ENCODE results near the gene ARHGEF10L. TPM values are rescaled to one million over a fixed set of nuclear protein-coding genes. Genes with fewer than 3 reads are reported as not detected.

ARHGEF10L gene
- total and polyA plus RNA-seq, 5 experiments from 2014 or later, result 0.27 to 0.34 TPM; not detected in 3

- Mint-ChIP-seq H3K27ac (no peak overlapping the region), H3K9me3 (no peaks in the 10 kb centered on the region), H3K27me3 (peaks cover 0 to 3% (median 0%) of the 10 kb centered on the region in 5 donors), H3K4me1 (no peaks in the 10 kb centered on the region), H3K4me3 (no peak overlapping the region), H3K36me3 (no peaks in the 10 kb centered on the region)
- DNase-seq, result no peak
- POLR2A ChIA-PET, result no interaction called here
- no peak for ATAC-seq
Measured at GRCh38 chr1:17649371-17650106, 110.0 kb downstream of the ARHGEF10L start.

DNA sequence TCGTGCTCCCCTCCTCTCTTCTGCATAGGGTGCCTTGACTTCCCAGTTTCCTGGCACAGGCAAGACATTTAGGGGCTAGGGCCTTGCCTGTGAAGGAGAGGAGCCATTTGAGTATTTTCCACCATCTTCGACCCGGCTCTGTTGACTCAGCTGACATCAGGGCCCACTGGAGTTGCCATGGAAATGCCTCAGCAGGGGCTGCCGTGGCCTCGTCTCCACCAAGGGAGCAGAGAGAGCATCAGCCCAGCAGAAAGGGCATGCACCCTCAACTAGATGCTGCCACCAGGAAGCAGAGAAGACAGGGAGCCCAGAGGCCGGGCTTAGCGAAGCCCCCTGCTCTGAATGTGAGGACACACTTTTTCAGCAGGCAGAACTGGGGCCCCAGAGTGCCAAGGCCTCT lies 113.8 kb downstream of the ARHGEF10L start:
- Mint-ChIP-seq H3K4me3 (no peak overlapping the region), H3K36me3 (no peaks in the 10 kb centered on the region), H3K9me3 (no peaks in the 10 kb centered on the region), H3K27ac (no peak overlapping the region), H3K27me3 (no peaks in the 10 kb centered on the region), H3K4me1 (no peaks in the 10 kb centered on the region)
- ATAC-seq, result no peak
- no peak for DNase-seq
- POLR2A ChIA-PET, result interaction anchor here (0.6 kb wide), 1 partner anchor 679 kb away, joined by 5 read pairs; no protein-coding TSS in a partner anchor

GRCh38 chr1:17653728-17654351 lies 114.3 kb downstream of the ARHGEF10L start:
- POLR2A ChIA-PET, result interaction anchor here (0.6 kb wide), 1 partner anchor 678 kb away, joined by 5 read pairs; no protein-coding TSS in a partner anchor
- H3K4me3 Mint-ChIP-seq, result no peak overlapping the region
- peaks cover 0 to 2% (median 0%) of the 10 kb centered on the region in 5 donors for H3K27me3 Mint-ChIP-seq
- peak in 5 of 10 donors; percentile 0 to 24 (median 23) for DNase-seq
- H3K36me3 Mint-ChIP-seq, result no peaks in the 10 kb centered on the region
- no peak overlapping the region for H3K27ac Mint-ChIP-seq
- H3K9me3 Mint-ChIP-seq, result no peaks in the 10 kb centered on the region
- peaks cover 0 to 2% (median 0%) of the 10 kb centered on the region in 4 donors for H3K4me1 Mint-ChIP-seq
- peak in 1 of 2 donors; percentile 39 for ATAC-seq

DNA sequence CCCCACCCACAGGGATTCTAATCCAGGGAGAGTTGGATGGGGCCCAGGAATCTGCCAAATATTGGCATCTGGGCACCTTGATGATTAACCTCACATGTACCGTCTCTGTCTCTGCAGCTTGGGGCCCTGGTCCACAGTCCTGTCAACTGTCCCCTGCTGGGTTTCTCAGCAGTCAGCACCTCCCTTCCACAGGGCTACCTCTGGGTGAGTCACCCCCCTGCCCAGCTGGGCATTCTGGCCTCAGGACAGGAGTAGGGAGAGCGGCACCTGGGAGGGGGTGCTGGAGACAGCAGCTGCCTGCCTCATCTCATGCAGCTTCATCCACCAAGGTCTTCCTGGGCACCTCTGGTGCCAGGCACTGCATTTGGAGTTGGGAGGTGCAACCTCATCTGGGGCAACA lies 115.0 kb downstream of the ARHGEF10L start:
- Mint-ChIP-seq H3K9me3 (no peaks in the 10 kb centered on the region), H3K4me3 (no peak overlapping the region), H3K36me3 (no peaks in the 10 kb centered on the region), H3K27me3 (peaks cover 0 to 2% (median 0%) of the 10 kb centered on the region in 5 donors), H3K4me1 (peaks cover 0 to 3% (median 0%) of the 10 kb centered on the region in 4 donors), H3K27ac (peak overlapping the region in 1 of 10 donors; percentile 32)
- POLR2A ChIA-PET, result no interaction called here
- ATAC-seq (no peak), DNase-seq (no peak)

DNA sequence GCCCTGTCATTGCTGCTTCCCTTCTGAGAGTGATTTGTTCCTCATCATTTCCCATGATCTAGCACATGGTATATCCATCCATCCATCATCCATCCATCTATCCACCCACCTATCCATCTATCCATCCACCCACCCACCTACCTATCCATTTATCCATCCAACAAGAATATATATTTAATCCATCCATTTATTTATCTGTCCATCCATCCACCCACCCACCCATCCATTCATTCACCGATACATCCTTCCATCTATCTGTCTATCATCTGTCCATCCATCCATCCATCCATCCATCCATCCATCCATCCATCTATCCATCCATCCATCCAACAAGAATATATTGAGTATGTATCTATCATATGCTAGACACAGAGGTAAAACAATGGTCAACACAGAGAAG lies 115.7 kb downstream of the ARHGEF10L start:
- peaks cover 0 to 2% (median 0%) of the 10 kb centered on the region in 5 donors for H3K27me3 Mint-ChIP-seq
- no peaks in the 10 kb centered on the region for H3K36me3 Mint-ChIP-seq
- H3K4me1 Mint-ChIP-seq, result peaks cover 0 to 3% (median 0%) of the 10 kb centered on the region in 4 donors
- H3K4me3 Mint-ChIP-seq, result no peak overlapping the region
- POLR2A ChIA-PET, result no interaction called here
- H3K27ac Mint-ChIP-seq, result no peak overlapping the region
- DNase-seq, result no peak
- H3K9me3 Mint-ChIP-seq, result no peaks in the 10 kb centered on the region
- no peak for ATAC-seq

DNA sequence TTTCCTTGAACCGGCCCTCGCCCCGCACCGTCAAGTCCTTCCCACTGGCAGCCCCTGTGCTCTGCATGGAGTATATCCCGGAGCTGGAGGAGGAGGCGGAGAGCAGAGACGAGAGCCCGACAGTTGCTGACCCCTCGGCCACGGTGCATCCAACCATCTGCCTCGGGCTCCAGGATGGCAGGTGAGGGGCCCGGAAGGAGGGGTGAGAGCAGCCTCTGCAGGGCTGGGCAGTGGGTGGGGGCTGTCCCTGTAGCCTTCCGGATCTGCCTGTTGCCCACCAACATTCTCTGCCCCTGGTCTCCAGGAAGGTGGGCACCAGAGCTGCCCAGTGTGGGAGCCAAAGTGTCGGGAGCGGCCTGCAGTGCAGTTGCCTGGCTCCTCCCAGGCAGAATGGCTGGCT lies 116.4 kb downstream of the ARHGEF10L start:
- no peak for ATAC-seq
- peaks cover 0 to 3% (median 0%) of the 10 kb centered on the region in 4 donors for H3K4me1 Mint-ChIP-seq
- H3K36me3 Mint-ChIP-seq, result no peaks in the 10 kb centered on the region
- H3K9me3 Mint-ChIP-seq, result no peaks in the 10 kb centered on the region
- POLR2A ChIA-PET, result no interaction called here
- H3K4me3 Mint-ChIP-seq, result no peak overlapping the region
- H3K27ac Mint-ChIP-seq, result no peak overlapping the region
- peaks cover 0 to 2% (median 0%) of the 10 kb centered on the region in 5 donors for H3K27me3 Mint-ChIP-seq
- DNase-seq, result no peak

DNA sequence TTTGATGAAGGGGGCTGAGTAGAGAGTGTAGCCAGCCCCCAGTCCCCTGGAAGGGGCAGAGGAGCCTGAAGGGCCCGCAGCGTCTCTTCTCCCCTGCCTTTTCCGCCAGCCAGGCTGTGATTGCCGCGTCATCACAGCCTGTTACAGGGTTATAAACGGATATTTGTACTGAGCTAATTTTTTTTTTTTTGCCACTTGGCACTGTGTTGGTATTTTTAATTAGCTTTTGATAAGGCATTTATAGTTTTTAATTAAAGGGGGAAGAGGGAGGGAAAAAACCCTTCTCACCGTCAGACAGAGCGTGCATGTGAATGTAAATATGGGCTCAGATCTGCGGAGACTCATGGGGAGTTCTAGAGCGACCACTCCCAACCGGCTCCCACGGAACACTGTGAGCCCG lies 117.9 kb downstream of the ARHGEF10L start:
- POLR2A ChIA-PET, result no interaction called here
- no peaks in the 10 kb centered on the region for H3K36me3 Mint-ChIP-seq

GRCh38 chr1:17658837-17659236 lies 119.3 kb downstream of the ARHGEF10L start:
- H3K36me3 Mint-ChIP-seq, result no peaks in the 10 kb centered on the region
- ATAC-seq, result no peak
- peaks cover 0 to 2% (median 0%) of the 10 kb centered on the region in 5 donors for H3K27me3 Mint-ChIP-seq
- H3K4me1 Mint-ChIP-seq, result peaks cover 0 to 3% (median 0%) of the 10 kb centered on the region in 4 donors
- no peaks in the 10 kb centered on the region for H3K9me3 Mint-ChIP-seq
- POLR2A ChIA-PET, result no interaction called here
- H3K27ac Mint-ChIP-seq, result no peak overlapping the region
- DNase-seq, result no peak
- no peak overlapping the region for H3K4me3 Mint-ChIP-seq

More for the DNA sequence above, 117.9 kb downstream of the ARHGEF10L start:
- Mint-ChIP-seq H3K4me1 (peaks cover 0 to 3% (median 0%) of the 10 kb centered on the region in 4 donors), H3K27me3 (peaks cover 0 to 2% (median 0%) of the 10 kb centered on the region in 5 donors), H3K27ac (no peak overlapping the region), H3K4me3 (no peak overlapping the region), H3K9me3 (no peaks in the 10 kb centered on the region)
- ATAC-seq (no peak), DNase-seq (no peak)

DNA sequence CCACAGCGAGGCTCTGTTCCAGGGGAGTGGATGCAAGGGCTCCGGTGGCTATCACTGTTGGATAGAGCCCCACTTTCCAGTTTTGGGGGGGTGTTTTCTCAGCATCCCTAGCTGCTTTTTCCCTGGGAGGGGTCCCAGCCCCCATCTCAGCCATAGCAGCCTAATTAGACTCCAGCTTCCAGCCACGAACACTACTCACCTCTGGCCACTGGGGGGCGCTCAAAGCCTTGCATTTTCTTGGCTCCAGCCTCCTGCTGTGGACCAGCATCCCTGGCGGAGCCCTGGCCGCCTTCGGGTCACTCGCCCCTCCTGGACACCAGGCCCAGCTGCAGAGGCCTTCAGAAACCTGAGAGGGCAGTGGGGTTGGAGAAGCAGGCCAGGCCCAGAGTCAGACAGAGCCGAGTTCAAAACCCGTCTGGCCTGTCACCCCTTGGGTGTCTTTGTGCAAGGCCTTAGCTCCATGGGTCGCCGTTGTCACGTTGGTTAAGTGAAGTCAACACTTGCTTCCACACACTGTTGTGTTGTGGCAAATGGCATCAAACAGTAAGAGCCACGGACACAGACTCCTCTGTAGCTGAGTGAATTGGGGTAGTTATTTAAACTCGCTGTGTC lies 122.2 kb downstream of the ARHGEF10L start:
- Mint-ChIP-seq H3K4me3 (no peak overlapping the region), H3K36me3 (no peaks in the 10 kb centered on the region), H3K27me3 (peaks cover 0 to 2% (median 0%) of the 10 kb centered on the region in 5 donors), H3K4me1 (peaks cover 0 to 3% (median 0%) of the 10 kb centered on the region in 4 donors), H3K9me3 (no peaks in the 10 kb centered on the region), H3K27ac (peak overlapping the region in 1 of 10 donors; percentile 24)
- POLR2A ChIA-PET, result no interaction called here
- ATAC-seq (no peak), DNase-seq (peak in 8 of 10 donors; percentile 7 to 44 (median 36))

GRCh38 chr1:17662296-17662695 lies 122.8 kb downstream of the ARHGEF10L start:
- no peak for DNase-seq
- ATAC-seq, result no peak
- Mint-ChIP-seq H3K4me3 (no peak overlapping the region), H3K9me3 (no peaks in the 10 kb centered on the region), H3K27me3 (peaks cover 0 to 2% (median 0%) of the 10 kb centered on the region in 5 donors), H3K36me3 (no peaks in the 10 kb centered on the region), H3K4me1 (peaks cover 0 to 3% (median 0%) of the 10 kb centered on the region in 4 donors), H3K27ac (no peak overlapping the region)
- POLR2A ChIA-PET, result interaction anchor here (0.6 kb wide), 1 partner anchor 303 kb away, joined by 3 read pairs; no protein-coding TSS in a partner anchor

DNA sequence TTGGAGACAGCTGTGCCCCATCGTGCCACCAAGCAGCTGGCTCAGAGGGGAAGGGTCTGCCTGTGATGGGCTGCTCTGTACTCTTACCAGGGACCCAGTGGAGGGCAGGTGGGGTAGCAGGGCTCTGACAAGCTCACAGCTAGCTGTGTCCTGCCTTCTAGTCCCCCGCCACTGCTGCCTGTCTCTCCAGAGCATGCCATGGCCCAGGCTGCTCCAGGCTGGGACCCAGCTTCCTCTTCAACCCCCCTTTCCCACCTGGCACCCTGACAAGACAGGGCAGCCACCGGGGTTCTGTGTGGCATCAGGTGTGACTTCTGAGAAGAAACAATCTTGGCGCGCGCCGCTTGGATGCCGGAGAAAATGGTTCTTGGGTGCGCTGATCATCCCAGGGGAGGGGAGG lies 123.3 kb downstream of the ARHGEF10L start:
- POLR2A ChIA-PET, result interaction anchor here (0.6 kb wide), 1 partner anchor 302 kb away, joined by 3 read pairs; no protein-coding TSS in a partner anchor
- peaks cover 0 to 2% (median 0%) of the 10 kb centered on the region in 5 donors for H3K27me3 Mint-ChIP-seq
- DNase-seq, result no peak
- ATAC-seq, result no peak
- H3K27ac Mint-ChIP-seq, result no peak overlapping the region
- no peak overlapping the region for H3K4me3 Mint-ChIP-seq
- H3K36me3 Mint-ChIP-seq, result no peaks in the 10 kb centered on the region
- no peaks in the 10 kb centered on the region for H3K9me3 Mint-ChIP-seq
- peaks cover 0 to 3% (median 0%) of the 10 kb centered on the region in 4 donors for H3K4me1 Mint-ChIP-seq

GRCh38 chr1:17663646-17664045 lies 124.1 kb downstream of the ARHGEF10L start:
- POLR2A ChIA-PET, result no interaction called here
- peaks cover 0 to 3% (median 1%) of the 10 kb centered on the region in 5 donors for H3K27me3 Mint-ChIP-seq
- no peaks in the 10 kb centered on the region for H3K36me3 Mint-ChIP-seq
- no peak overlapping the region for H3K4me3 Mint-ChIP-seq
- no peak for DNase-seq
- no peak overlapping the region for H3K27ac Mint-ChIP-seq
- peaks cover 0 to 3% (median 0%) of the 10 kb centered on the region in 4 donors for H3K4me1 Mint-ChIP-seq
- H3K9me3 Mint-ChIP-seq, result no peaks in the 10 kb centered on the region
- no peak for ATAC-seq

DNA sequence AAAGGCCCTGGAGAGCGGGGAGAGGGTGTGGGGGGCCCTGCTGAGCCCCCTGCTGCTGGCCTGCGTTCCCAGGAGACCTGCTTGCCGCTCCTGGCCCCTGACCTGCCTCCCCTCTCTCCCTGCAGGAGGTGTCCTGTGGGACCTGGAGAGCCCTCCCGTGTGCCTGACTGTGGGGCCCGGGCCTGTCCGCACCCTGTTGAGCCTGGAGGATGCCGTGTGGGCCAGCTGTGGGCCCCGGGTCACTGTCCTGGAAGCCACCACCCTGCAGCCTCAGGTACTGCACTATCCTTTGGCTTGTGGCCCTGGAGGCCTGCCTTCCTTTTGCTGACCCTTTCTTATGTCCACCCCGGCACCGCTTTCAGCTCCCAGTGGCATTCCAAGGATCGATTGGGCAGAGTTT lies 124.8 kb downstream of the ARHGEF10L start:
- H3K9me3 Mint-ChIP-seq, result no peaks in the 10 kb centered on the region
- ATAC-seq (no peak), DNase-seq (no peak)
- POLR2A ChIA-PET, result no interaction called here
- H3K36me3 Mint-ChIP-seq, result no peaks in the 10 kb centered on the region
- H3K27ac Mint-ChIP-seq, result no peak overlapping the region
- peaks cover 0 to 3% (median 0%) of the 10 kb centered on the region in 5 donors for H3K27me3 Mint-ChIP-seq
- H3K4me1 Mint-ChIP-seq, result no peaks in the 10 kb centered on the region
- H3K4me3 Mint-ChIP-seq, result no peak overlapping the region
